HUES64 (cell line): Measurements from ENCODE around the gene TOX3.

Source experiments
- H3K27ac ChIP-seq: 2 replicates; pipeline ENCODE4 v1.7.0; 2013; ENCODE audit warnings: low read depth, low read length, inconsistent platforms
- H3K27me3 ChIP-seq: 2 replicates; pipeline ENCODE4 v1.6.1; 2013; ENCODE audit warnings: mild to moderate bottlenecking, low read length; ENCODE audit not compliant: insufficient read depth
- H3K36me3 ChIP-seq: 2 replicates; pipeline ENCODE4 v1.6.1; 2013; ENCODE audit warnings: mild to moderate bottlenecking, low read length; ENCODE audit not compliant: insufficient read depth
- H3K4me1 ChIP-seq: 2 replicates; pipeline ENCODE4 v1.6.1; 2013; ENCODE audit warnings: mild to moderate bottlenecking, low read length, moderate library complexity; ENCODE audit not compliant: insufficient read depth
- H3K4me3 ChIP-seq: 2 replicates; pipeline ENCODE4 v1.5.1; 2013; ENCODE audit warnings: mild to moderate bottlenecking, low read length, moderate library complexity
- H3K9ac ChIP-seq: 2 replicates; pipeline ENCODE4 v1.6.1; 2013; ENCODE audit warnings: mild to moderate bottlenecking, low read depth, low read length
- H3K9me3 ChIP-seq: 2 replicates; pipeline ENCODE4 v1.6.1; 2013; ENCODE audit warnings: low read depth, low read length; ENCODE audit not compliant: insufficient read depth
- WGBS: fragments of 150-250, 120-280 bp; methylation state at CpG from one replicate; pipeline ENCODE4 v1.1.7; 2013; ENCODE audit warnings: missing lambda C conversion rate; 5-methylcytosine and 5-hydroxymethylcytosine counted together

The TOX3 gene

DNA sequence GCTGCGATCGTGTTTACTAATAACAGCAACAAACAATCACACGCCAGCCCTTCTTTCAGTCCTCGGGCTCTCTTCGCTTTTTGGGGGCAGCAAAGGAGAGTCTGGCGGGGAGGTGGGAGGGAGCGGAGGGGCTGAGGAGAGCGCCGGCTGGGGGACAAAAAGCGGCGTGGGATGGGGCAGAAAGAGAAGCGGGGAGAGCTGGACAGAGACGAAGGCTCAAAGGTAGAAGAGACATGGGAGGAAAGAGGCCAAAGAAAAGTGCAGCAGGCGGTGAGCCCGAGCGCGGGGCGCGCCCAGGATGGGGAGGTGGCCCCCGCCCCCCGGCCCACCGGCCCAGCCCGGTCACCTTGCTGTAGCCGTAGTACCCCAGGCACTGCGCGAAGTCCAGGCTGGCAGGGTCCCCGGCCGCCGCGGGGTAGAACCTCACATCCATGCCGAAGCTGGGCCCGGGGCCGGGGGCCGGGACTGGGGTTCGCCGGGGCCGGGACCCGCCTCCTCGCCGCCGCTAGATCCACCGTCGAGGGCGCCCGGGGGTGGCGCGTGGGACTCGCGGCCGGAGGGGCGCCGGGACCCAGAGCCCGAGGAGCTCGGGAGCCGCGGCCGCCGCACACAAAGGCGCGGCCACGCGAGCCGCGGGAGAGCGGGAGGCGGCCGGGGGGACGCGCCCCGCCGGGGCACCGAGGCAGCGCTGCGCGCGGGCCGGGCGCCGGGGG is 496 bp downstream of the TOX3 start:
- WGBS, result under 1% methylated on average over 76 of the region's 79 CpGs
- H3K9me3 ChIP-seq, result no peaks in the 10 kb centered on the region
- H3K27ac ChIP-seq, result peak overlapping the region; percentile 19; the same call in 1 of the 2 replicates
- H3K36me3 ChIP-seq, result peaks cover 3% of the 10 kb centered on the region; the same call in 1 of the 2 replicates
- H3K4me1 ChIP-seq, result peaks cover 27% of the 10 kb centered on the region
- H3K4me3 ChIP-seq, result peak overlapping the region; percentile 67
- peak overlapping the region; percentile 72 for H3K9ac ChIP-seq
- H3K27me3 ChIP-seq, result peaks cover 40% of the 10 kb centered on the region

GRCh38 chr16:52545898-52546266 is 1.1 kb downstream of the TOX3 start:
- Histone ChIP-seq H3K27me3 (peaks cover 35% of the 10 kb centered on the region), H3K4me1 (peaks cover 27% of the 10 kb centered on the region), H3K27ac (no peak overlapping the region), H3K4me3 (peak overlapping the region; percentile 67), H3K36me3 (peaks cover 7% of the 10 kb centered on the region), H3K9me3 (no peaks in the 10 kb centered on the region), H3K9ac (peak overlapping the region; percentile 72)
- 0% methylated on average over 15 of the region's 15 CpGs for WGBS

DNA sequence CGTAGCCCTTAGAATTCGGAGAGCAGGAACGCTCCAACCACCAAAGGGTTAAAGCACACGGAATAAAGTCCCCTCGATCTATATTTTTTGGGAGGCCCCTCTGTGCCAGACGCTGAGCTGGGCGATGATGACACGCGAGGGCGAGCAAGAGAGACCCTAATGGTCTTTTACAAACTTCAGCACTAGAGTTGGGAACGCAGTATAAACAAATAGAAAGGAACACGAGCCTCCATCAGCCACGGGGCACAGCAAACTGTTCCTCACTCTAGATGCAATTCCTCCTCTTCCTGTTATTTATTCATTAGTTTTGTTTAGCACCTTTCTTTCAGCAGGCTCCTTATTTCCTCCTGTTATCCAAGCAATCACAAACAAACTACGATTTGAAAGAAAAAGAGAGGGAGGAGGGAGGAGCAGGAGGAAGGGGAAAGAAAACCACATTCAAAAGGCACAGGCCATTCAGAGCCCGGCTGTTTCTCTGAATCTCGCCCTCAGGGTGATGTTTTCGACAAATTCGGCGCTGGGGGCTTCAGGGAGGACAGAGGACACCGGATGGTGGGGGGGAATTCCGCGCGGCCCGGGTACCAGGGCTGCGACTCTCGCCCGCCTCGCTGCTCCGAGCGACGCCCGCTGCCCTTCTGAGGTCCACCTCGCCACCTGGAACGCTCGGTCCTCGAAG is 1.6 kb downstream of the TOX3 start:
- Histone ChIP-seq H3K9ac (peak overlapping the region; percentile 72), H3K9me3 (no peaks in the 10 kb centered on the region), H3K4me1 (peaks cover 27% of the 10 kb centered on the region), H3K27me3 (peaks cover 29% of the 10 kb centered on the region), H3K27ac (no peak overlapping the region), H3K4me3 (peak overlapping the region; percentile 67), H3K36me3 (peaks cover 12% of the 10 kb centered on the region)
- WGBS, result 1% methylated on average over 36 of the region's 36 CpGs

- peak overlapping the region; percentile 72; the same call in 1 of the 2 replicates for H3K9ac ChIP-seq
- WGBS, result 33% methylated on average over 2 of the region's 2 CpGs
- H3K27me3 ChIP-seq, result peaks cover 23% of the 10 kb centered on the region
Observed at GRCh38 chr16:52544703-52545102, 2.2 kb downstream of the TOX3 start.

DNA sequence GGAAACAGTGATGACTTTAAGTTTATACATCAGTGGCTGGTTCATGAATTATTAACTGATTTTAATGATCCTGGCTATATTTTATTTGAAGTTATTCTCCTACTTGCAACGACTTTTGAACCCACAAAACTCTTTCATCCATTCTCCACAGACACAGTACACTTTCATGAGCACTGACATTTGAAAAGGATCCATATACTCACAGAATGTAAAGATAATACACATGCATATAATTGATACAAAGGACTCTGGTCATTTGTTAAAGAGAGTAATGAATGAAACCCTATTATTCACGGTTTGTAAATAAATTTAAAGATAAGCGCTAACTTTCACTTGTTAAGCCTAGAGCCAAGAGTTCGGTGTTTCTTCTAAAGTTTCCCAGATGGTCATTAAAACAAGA is 3.3 kb downstream of the TOX3 start:
- peaks cover 30% of the 10 kb centered on the region for H3K4me1 ChIP-seq
- no peak overlapping the region for H3K27ac ChIP-seq
- peaks cover 18% of the 10 kb centered on the region for H3K36me3 ChIP-seq
- no peaks in the 10 kb centered on the region for H3K9me3 ChIP-seq
- H3K9ac ChIP-seq, result no peak overlapping the region
- H3K4me3 ChIP-seq, result peak overlapping the region; percentile 67
- peaks cover 15% of the 10 kb centered on the region for H3K27me3 ChIP-seq
- 98% methylated on average over 4 of the region's 4 CpGs for WGBS

More at GRCh38 chr16:52544703-52545102, 2.2 kb downstream of the TOX3 start:
- no peaks in the 10 kb centered on the region for H3K9me3 ChIP-seq
- H3K4me3 ChIP-seq, result peak overlapping the region; percentile 67
- no peak overlapping the region for H3K27ac ChIP-seq
- H3K4me1 ChIP-seq, result peaks cover 27% of the 10 kb centered on the region
- peaks cover 12% of the 10 kb centered on the region for H3K36me3 ChIP-seq

GRCh38 chr16:52540910-52541309 is 6.0 kb downstream of the TOX3 start:
- 96% methylated on average over 2 of the region's 2 CpGs for WGBS
- Histone ChIP-seq H3K36me3 (peaks cover 27% of the 10 kb centered on the region), H3K4me1 (peaks cover 27% of the 10 kb centered on the region), H3K9me3 (no peaks in the 10 kb centered on the region), H3K27ac (no peak overlapping the region), H3K9ac (no peak overlapping the region), H3K27me3 (no peaks in the 10 kb centered on the region; the same call in 1 of the 2 replicates), H3K4me3 (no peak overlapping the region)

DNA sequence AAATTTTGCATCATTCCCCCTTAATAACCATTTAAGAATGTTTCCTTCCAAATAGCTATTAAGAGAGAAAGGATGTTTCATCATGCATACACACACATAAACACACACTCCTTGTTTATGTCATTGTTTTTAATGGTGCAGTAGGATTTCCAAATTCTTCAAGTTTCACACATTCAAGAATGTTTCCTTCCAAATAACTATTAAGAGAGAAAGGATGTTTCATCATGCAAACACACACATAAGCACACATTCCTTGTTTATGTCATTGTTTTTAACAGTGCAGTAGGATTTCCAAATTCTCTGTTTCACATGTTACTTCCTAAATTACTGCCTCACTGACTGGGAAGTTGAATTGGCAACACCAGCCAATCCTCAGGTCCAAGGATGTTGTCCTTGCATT is 7.8 kb downstream of the TOX3 start:
- no peaks in the 10 kb centered on the region for H3K27me3 ChIP-seq

GRCh38 chr16:52538511-52538910 is 8.4 kb downstream of the TOX3 start:
- Histone ChIP-seq H3K9me3 (no peaks in the 10 kb centered on the region), H3K36me3 (peaks cover 27% of the 10 kb centered on the region), H3K4me3 (no peak overlapping the region), H3K4me1 (peaks cover 24% of the 10 kb centered on the region), H3K27ac (no peak overlapping the region), H3K27me3 (no peaks in the 10 kb centered on the region), H3K9ac (no peak overlapping the region)
- 94% methylated on average over 1 of the region's 1 CpG for WGBS

More for the DNA sequence above, 7.8 kb downstream of the TOX3 start:
- H3K4me1 ChIP-seq, result peaks cover 24% of the 10 kb centered on the region
- no peak overlapping the region for H3K9ac ChIP-seq
- H3K36me3 ChIP-seq, result peaks cover 27% of the 10 kb centered on the region
- H3K9me3 ChIP-seq, result no peaks in the 10 kb centered on the region
- no peak overlapping the region for H3K27ac ChIP-seq
- H3K4me3 ChIP-seq, result no peak overlapping the region

DNA sequence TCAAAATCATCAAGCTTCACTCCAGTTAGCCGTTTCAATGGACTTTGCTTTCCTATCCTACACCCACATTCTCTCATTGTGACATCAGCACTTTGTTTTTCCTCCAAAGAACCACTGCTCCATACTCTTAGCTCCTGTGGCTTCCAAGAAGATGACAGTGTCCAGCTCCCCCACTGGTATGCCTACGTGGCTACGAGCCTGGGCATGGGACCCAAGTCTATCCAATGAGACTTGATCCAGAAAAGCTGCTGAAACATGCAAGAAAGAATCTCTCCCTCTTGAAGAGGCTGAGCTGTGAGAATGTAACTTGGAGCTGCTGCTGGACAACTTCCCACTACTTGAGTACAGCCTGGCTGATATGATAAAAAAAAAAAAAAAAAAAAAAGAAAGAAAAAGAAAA is 9.4 kb downstream of the TOX3 start:
- no peaks in the 10 kb centered on the region for H3K27me3 ChIP-seq
- H3K9me3 ChIP-seq, result no peaks in the 10 kb centered on the region
- WGBS, result 92% methylated on average over 3 of the region's 3 CpGs
- peaks cover 27% of the 10 kb centered on the region for H3K36me3 ChIP-seq
- peaks cover 25% of the 10 kb centered on the region for H3K4me1 ChIP-seq
- no peak overlapping the region for H3K4me3 ChIP-seq
- no peak overlapping the region for H3K27ac ChIP-seq
- H3K9ac ChIP-seq, result no peak overlapping the region

- Histone ChIP-seq H3K9me3 (no peaks in the 10 kb centered on the region), H3K4me3 (no peak overlapping the region), H3K36me3 (peaks cover 15% of the 10 kb centered on the region), H3K4me1 (peaks cover 25% of the 10 kb centered on the region), H3K27ac (no peak overlapping the region), H3K9ac (no peak overlapping the region), H3K27me3 (no peaks in the 10 kb centered on the region)
- WGBS, result 97% methylated on average over 3 of the region's 3 CpGs
Observed at GRCh38 chr16:52535076-52535475, 11.9 kb downstream of the TOX3 start.

GRCh38 chr16:52533296-52533695 is 13.6 kb downstream of the TOX3 start:
- Histone ChIP-seq H3K36me3 (peaks cover 9% of the 10 kb centered on the region; the same call in 1 of the 2 replicates), H3K4me3 (no peak overlapping the region), H3K27me3 (no peaks in the 10 kb centered on the region), H3K27ac (no peak overlapping the region), H3K4me1 (peaks cover 25% of the 10 kb centered on the region), H3K9me3 (no peaks in the 10 kb centered on the region), H3K9ac (no peak overlapping the region)
- WGBS, result 45% methylated on average over 1 of the region's 1 CpG
